T47D (cell line): ENCODE data around the gene PEX5.
"Not testable (repeated sequence)": the region's sequence is repeated elsewhere in the genome, so short reads cannot be mapped to it uniquely, and the experiment has no call there.

Experiments used
- DNase-seq, 2 experiments: peaks; one replicate each; pipeline versions ENCODE4 v3.0.0 to v3.0.0-alpha.2; 2011 to 2012; ENCODE audit warnings: low read depth in 1 of 2, low spot score in 1 of 2
- JUND ChIP-seq: IDR thresholded peaks from 2 replicates; pipeline ENCODE4 v1.6.1; 2012; ENCODE audit warnings: low read depth
- in situ Hi-C: cut with HindIII; loops from 2 replicates; pipeline ENCODE4 v1.10.0; 2016; ENCODE audit warnings: low sequenced_read_pairs, low pct_unique_long_range_greater_than_20kb

PEX5 gene

DNA sequence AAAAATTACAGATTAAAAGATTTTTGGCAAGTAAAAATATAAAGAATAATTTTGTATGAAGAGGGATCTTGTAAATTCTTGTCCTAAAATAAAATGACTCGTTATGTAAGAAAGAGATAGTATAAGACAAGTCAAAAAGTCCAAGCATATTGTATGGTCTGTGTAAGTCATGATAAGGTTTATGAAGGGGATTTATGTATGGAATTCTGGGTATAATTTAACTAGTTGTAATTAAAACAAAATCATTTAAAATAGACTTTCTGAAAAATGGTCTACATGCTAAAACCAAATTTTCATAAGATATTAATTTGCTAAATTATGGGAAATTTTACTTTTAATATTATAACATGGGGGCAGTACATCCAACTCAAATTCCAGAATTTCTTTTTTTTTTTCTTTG lies 17.6 kb upstream of the PEX5 start:
- in situ Hi-C loops, result no loop called here
- DNase-seq, result no peak
- TF ChIP-seq JUND, result no peak

DNA sequence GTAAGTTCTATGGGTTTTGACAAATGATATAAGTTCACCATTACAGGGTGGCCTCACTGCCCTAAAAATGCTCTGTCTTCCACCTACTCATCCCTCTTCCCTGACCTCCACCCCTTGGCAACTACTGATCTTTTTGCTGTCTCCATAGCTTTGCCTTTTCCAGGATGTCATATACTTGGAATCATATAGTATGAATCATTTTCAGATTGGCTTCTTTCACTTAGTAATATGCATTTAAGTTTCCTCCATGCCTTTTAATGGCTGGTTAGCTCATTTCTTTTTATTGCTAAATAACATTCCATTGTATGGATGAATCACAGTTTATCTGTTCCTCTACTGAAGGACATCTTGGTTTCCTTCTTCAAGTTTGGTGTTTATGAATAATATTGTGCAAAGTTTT lies 14.0 kb upstream of the PEX5 start:
- DNase-seq, result no peak
- in situ Hi-C loops, result no loop called here
- no peak for TF ChIP-seq JUND

DNA sequence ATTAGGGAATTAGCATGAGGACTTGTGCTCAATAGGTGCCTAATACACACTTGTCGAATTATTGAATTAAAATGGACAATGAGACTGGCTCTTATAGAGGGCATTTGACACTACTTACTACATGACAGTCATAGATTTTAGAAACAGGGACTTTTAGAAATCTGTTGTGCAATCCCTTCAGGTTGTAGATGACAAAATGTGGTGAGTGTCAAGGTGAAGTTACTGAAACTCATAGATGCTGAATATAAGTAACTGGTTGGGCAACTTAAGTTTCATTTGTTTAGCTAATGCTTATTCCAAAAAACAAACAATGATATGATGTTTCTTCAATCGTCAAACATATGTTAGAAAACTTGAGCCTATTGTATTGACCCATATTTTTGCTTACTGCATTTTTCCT lies 12.9 kb upstream of the PEX5 start:
- no peak for TF ChIP-seq JUND
- in situ Hi-C loops, result no loop called here
- DNase-seq, result no peak

DNA sequence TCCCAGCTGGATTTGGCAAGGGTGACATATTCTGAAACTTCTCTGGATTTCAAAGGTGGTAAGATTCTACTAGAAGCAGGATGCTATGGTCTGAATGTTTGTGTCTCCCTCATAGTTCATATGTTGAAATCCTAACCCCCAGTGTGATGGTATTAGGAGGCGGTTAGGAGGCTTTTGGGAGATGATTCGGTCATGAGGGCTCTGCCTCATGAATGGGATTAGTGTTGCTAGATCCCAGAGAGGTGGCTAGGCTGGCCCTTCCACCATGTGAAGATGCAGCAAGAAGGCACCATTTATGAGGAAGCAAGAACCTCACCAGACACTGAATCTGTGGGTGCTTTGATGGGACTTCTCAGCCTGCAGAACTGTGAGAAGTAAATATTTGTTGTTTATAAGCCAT lies 11.0 kb upstream of the PEX5 start:
- TF ChIP-seq JUND, result no peak
- in situ Hi-C loops, result no loop called here
- DNase-seq, result no peak

DNA sequence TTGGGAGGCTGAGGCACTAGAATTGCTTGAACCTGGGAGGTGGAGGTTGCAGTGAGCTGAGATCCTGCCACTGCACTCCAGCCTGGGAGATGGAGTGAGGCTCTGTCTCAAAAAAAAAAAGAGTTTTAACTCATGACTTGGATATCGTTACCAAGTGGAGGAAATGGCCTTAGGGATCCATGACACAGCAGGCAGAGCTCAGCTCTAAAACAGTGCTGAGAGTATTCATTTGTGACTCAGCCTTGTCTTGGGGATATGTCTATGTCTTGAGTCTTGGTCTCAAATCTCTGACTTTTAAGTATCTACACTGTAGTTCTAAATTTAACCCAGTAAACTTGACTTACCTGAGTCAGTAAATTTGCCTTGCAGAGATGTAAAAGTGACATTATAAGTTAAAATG lies 8.8 kb upstream of the PEX5 start:
- in situ Hi-C loops, result no loop called here
- DNase-seq, result no peak
- TF ChIP-seq JUND, result no peak

DNA sequence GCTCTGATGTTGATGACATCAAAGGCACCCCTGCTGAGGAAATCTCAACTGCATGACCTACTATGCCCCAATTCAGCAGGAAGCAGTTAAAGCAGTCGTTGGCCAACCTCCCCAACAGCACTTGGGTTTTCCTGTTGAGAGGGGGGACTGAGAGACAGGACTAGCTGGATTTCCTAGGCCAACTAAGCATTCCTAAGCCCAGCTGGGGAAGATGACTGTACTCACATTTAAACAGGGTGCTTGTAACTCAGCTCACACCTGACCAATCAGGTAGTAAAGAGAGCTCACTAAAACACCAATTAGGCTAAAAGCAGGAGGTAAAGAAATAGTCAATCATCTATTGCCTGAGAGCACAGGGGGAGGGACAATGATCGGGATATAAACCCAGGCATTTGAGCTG lies 3.4 kb upstream of the PEX5 start:
- DNase-seq, in situ Hi-C loops: not testable (repeated sequence)

DNA sequence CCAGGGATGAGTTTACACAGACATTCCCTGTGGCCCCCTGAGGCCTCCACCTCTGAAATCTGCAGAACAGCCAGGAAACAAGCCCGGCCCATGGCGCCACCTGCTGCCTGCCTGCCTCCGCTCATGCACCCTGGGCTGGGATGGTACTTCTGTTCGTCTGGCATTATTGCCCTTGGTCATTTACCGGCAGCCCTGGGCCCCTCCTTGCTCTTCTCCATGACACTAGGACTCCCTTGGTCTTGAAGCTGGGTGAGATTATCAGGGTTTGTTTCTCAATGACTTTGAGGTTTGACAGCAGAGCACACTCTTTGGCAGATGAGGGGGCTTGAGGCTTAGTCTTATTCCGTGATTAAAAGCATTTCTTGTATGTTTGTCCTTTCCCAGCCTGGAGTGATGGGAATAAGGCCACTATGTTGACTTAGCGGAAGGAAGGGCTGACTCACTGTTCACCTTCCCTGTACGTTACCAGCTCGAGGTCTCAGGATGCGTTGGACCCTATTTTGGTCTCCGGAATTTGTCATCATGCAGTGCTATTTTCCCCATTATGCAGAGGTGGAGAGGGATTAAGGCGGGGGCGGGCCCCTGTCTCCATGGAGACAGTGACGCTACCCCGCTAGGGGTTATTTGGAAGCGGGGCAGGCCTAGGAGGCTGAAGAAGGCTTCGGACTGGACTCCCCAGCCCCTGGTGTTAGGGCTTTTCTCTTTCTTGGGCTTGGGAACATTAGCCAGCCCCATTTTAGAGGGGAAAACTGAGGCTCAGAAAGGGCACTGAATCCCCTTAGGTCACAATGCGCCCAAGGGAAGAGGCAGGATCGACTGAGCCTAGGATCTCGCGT lies 706 bp upstream of the PEX5 start:
- peak; percentile 4 to 44 for DNase-seq
- in situ Hi-C loops, result no loop called here

DNA sequence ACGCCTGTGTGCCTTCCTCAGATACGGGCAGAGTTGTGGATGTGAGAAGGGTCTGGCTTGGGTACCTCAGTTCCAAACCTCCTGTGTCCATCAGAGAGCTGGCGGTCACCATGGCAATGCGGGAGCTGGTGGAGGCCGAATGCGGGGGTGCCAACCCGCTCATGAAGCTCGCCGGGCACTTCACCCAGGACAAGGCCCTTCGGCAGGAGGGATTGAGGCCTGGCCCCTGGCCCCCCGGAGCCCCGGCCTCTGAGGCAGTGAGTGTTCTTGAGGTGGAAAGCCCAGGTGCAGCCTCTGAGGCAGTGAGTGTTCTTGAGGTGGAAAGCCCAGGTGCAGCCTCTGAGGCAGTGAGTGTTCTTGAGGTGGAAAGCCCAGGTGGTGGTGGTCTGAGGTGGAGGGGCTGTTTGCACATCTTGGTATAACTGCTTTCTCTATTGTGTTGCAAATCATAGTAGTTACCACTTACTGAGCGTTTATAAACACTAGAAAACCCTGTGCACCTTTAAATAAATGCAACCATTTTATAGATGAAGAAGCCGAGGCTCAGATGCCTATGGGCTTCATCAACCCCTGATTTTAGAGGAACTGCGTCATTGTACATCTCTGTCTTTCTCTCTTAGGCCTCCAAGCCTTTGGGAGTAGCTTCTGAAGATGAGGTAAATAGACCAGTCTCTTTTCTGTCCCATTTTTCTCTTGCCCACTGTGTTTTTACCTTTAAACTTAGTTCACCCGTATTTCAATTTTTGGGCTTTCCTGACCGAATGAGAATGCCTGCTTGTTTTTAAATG lies 976 bp downstream of the PEX5 start:
- no peak for DNase-seq
- TF ChIP-seq JUND, result no peak
- in situ Hi-C loops, result no loop called here

More for the DNA sequence above, 706 bp upstream of the PEX5 start:
- no peak for TF ChIP-seq JUND

DNA sequence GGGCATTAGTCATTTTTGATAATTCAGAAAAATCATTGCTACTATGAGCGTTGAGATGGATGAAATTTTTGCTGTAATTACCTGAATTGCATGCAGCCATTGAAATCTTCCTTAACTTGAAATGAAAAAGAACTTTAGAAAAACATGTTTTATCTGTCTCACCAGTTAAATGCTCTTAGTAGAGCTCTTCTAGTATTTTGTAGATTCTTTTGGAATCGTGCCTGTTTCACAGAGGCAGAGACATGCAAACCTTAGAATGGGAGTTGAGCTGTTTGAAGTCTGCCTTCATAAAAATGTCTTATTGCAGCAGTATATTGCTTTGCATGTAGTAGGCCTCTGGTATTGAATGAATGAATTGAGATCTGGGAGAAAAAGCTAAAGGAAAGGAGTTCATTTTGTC lies 4.2 kb downstream of the PEX5 start:
- DNase-seq, result no peak
- no peak for TF ChIP-seq JUND
- in situ Hi-C loops, result no loop called here

DNA sequence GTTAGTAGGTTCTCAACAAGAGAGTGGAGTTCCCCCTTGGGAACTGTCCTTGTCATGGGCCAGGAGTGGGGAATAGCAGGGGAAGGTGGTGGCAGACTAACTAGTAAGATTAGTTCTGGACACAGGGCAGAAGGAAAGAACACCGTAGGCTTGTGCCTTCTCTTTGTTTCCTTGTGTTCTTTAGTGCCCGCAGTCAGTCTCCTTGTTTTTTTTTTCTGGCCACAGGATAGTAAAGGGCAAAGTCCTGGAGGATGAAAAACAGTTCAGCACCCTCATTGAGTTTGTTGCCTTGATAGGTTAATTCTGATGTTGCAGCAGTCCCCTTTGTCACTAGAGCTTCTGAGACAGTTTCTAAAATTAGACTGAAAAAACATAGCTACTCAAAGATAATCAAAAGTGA lies 8.4 kb downstream of the PEX5 start:
- DNase-seq, result no peak
- in situ Hi-C loops, result no loop called here
- TF ChIP-seq JUND, result no peak

DNA sequence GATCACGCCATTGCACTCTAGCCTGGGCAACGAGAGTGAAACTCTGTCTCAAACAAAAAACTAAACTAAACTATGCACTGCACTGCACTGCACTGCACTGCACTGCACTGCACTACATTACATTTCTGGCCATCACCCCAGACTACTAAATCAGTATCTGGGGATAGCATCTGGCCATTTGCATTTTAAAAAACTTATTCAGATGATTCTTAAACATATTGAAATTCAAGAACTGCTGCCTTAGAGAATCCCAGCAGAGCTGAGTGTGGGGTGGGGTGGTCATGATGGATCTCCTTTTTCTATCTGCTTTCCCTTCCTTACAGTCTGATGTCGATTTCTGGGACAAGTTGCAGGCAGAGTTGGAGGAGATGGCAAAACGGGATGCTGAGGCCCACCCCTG lies 13.6 kb downstream of the PEX5 start:
- TF ChIP-seq JUND, result no peak
- in situ Hi-C loops, result no loop called here
- DNase-seq, result no peak

DNA sequence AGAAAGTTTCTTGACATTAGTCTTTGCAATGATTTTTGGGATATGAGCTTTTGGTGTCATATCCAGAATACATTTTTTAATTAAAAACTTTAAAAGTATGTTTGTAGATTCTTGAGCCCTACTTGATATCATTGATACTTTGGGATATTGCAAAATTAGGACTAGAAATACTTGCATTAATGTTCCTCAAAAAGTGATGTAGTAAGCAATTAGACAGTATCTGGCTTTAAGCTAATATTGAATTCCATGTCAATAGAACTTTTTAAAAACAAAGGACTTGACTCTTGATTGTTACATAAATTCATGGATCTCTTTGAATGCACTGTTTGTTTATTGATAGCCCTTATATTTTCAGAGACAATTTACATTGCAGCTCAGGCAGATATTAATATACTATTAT lies 15.6 kb downstream of the PEX5 start:
- TF ChIP-seq JUND, result no peak
- no peak for DNase-seq
- in situ Hi-C loops, result no loop called here

DNA sequence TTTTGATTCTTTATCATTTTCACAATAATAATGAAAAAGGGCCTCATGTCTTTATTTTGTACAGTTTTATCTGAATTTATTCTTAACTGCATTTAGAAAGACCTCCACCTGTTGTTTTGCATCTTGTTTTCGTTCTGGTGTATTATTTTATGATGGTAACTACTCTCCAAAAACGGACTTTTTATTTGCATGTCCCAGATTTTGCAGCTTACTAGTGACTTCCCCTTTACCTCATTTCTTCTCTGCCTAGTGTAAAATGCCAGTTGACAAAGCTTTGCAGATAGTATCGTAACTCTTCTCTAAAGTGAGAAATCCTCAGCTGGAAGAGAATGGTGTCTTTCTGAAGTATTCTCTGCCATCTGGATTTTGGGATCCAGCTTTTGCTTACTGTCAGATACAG lies 17.2 kb downstream of the PEX5 start:
- in situ Hi-C loops, result no loop called here
- TF ChIP-seq JUND, result no peak
- DNase-seq, result no peak
